Measurements from ENCODE around the gene FXYD3. TPM values are rescaled to one million over a fixed set of nuclear protein-coding genes. Genes with fewer than 3 reads are reported as not detected.

Gene FXYD3
- total RNA-seq, 4 donors from 2014 or later: 0.26 to 13.4 TPM; not detected in 2

DNA sequence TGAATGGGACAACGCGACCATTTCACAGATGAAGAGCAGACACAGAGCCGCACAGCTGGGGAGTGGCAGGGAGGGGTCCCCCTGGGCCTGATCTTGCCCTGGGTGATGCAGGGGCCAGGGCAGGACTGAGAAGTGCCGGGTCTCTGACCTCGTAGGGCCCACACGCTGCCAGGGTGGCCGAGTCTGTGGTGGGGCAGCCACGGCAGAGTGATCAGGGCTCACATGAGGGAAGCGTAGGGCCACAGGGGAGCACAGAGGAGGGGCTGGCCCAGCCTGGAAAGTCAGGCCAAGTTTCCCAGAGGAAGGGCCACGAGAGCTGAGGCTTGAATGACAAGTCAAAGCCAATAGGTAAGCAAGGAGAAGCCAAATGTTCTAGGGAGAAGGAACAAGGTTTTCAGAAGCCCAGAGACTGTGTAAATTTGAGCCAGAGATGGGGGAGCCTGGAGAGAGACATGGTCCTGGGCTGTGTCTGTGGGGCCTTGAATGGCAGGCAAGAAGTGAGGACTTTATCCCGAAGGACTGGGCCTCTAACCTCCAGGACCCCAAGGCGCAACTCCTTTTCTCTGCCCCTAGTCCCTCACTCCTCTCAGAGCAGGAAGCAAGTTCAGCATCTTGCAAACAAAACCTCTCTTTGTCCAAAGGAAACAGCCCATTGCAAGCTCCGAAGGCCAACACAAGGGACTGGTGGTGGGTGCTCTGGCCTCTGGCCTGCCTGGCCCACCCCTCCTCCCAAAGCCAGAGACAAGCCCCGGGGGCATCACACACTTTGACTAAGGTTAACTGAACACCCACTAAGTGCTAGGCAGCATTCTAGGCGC, 31.7 kb upstream of the FXYD3 start:
- in situ Hi-C loops (cut with MboI; ENCODE audit: low sequenced_read_pairs in 4 of 4) (loop anchor here in 2 of 4 donors (10.0 kb wide), 1 partner anchor 109 kb away; no protein-coding TSS in a partner anchor), intact Hi-C loops (cut with DNase I; ENCODE audit: low total_unique reads) (no loop called here)
- DNase-seq (no peak), ATAC-seq (no peak)
- Histone ChIP-seq H3K9me3 (no peaks in the 10 kb centered on the region), H3K4me3 (no peak overlapping the region), H3K36me3 (no peaks in the 10 kb centered on the region), H3K4me1 (peaks cover 0 to 8% of the 10 kb centered on the region in 2 donors), H3K27ac (no peak overlapping the region), H3K27me3 (no peaks in the 10 kb centered on the region)
- no peak for TF ChIP-seq POLR2A (IDR thresholded peaks at IDR 0.05)
- TF ChIP-seq, protein P1, sequence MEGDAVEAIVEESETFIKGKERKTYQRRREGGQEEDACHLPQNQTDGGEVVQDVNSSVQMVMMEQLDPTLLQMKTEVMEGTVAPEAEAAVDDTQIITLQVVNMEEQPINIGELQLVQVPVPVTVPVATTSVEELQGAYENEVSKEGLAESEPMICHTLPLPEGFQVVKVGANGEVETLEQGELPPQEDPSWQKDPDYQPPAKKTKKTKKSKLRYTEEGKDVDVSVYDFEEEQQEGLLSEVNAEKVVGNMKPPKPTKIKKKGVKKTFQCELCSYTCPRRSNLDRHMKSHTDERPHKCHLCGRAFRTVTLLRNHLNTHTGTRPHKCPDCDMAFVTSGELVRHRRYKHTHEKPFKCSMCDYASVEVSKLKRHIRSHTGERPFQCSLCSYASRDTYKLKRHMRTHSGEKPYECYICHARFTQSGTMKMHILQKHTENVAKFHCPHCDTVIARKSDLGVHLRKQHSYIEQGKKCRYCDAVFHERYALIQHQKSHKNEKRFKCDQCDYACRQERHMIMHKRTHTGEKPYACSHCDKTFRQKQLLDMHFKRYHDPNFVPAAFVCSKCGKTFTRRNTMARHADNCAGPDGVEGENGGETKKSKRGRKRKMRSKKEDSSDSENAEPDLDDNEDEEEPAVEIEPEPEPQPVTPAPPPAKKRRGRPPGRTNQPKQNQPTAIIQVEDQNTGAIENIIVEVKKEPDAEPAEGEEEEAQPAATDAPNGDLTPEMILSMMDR (IDR thresholded peaks at IDR 0.05 in 4 of 5, conservative IDR thresholded peaks at IDR 0.05 in 1 of 5): no peak

DNA sequence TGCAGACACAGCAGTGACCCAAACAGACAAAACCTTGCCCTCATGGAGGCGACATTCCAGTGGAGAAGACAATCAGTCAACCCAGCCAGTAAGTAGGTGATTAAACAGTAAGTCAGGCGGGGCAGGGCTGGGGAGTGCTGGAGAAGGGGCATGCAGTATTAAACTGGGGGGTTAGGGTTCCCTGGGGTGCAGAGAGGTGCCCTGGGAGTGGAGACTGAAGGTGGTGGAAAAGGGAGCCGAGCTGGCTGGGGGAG, 31.2 kb upstream of the FXYD3 start:
- Histone ChIP-seq H3K27ac (no peak overlapping the region), H3K36me3 (no peaks in the 10 kb centered on the region), H3K9me3 (no peaks in the 10 kb centered on the region), H3K4me1 (peaks cover 0 to 8% of the 10 kb centered on the region in 2 donors), H3K4me3 (no peak overlapping the region), H3K27me3 (no peaks in the 10 kb centered on the region)
- no peak for DNase-seq
- in situ Hi-C loops (cut with MboI; ENCODE audit: low sequenced_read_pairs in 4 of 4) (loop anchor here in 2 of 4 donors (10.0 kb wide), 1 partner anchor 110 kb away; no protein-coding TSS in a partner anchor), intact Hi-C loops (cut with DNase I; ENCODE audit: low total_unique reads) (no loop called here)
- ATAC-seq: no peak
- no peak for TF ChIP-seq POLR2A (IDR thresholded peaks at IDR 0.05)
- TF ChIP-seq, protein P1 (IDR thresholded peaks at IDR 0.05 in 4 of 5, conservative IDR thresholded peaks at IDR 0.05 in 1 of 5): no peak

DNA sequence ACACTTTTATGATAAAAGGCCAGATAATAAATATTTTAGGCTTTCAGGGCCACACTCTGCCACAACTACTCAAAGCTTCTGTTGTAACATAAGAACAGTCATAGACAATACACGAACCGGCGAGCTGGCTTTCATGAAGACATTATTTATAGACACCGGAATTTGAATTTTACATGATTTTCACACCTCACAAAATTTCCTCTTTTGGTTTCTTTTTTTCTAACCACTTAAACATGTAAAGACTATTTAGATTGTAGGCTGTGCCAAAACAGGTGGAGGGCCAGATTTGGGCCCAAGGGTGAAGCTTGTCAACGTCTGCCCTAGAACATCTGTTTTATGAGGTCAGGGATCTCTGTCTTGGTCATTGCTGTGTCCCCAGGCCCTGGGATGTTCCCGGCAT, 29.7 kb upstream of the FXYD3 start:
- TF ChIP-seq POLR2A (IDR thresholded peaks at IDR 0.05): no peak
- TF ChIP-seq, protein P1 (IDR thresholded peaks at IDR 0.05 in 4 of 5, conservative IDR thresholded peaks at IDR 0.05 in 1 of 5): no peak
- H3K36me3 ChIP-seq: no peaks in the 10 kb centered on the region
- in situ Hi-C loops (cut with MboI; ENCODE audit: low sequenced_read_pairs in 4 of 4) (loop anchor here in 2 of 4 donors (10.0 kb wide), 1 partner anchor 111 kb away; no protein-coding TSS in a partner anchor), intact Hi-C loops (cut with DNase I; ENCODE audit: low total_unique reads) (no loop called here)
- H3K9me3 ChIP-seq: no peaks in the 10 kb centered on the region
- H3K27me3 ChIP-seq: no peaks in the 10 kb centered on the region
- no peak overlapping the region for H3K4me3 ChIP-seq
- no peak overlapping the region for H3K27ac ChIP-seq
- peaks cover 7 to 14% of the 10 kb centered on the region in 2 donors for H3K4me1 ChIP-seq
- ATAC-seq (no peak), DNase-seq (no peak)

DNA sequence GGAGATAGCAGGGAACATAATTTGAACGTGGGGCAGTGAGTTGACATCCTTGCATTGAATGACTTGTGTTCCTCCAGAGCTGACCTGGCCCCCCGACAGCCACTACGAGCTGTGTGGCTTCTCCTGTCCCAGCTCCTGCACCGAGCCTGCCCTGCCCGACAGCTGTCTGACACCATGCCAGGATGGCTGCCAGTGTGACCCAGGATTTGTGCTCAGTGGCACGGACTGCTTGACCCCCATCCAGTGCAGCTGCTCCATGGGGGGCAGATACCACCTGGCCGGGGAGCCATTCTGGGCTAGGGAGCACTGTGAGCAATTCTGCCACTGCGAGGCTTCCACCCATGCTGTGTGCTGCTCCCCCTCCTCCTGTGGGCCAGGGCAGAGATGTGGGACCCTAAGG, 29.2 kb upstream of the FXYD3 start:
- TF ChIP-seq, protein P1 (IDR thresholded peaks at IDR 0.05 in 4 of 5, conservative IDR thresholded peaks at IDR 0.05 in 1 of 5): no peak
- no peak for TF ChIP-seq POLR2A (IDR thresholded peaks at IDR 0.05)
- Histone ChIP-seq H3K27me3 (no peaks in the 10 kb centered on the region), H3K4me3 (no peak overlapping the region), H3K27ac (no peak overlapping the region), H3K36me3 (no peaks in the 10 kb centered on the region), H3K9me3 (no peaks in the 10 kb centered on the region), H3K4me1 (peaks cover 9 to 15% of the 10 kb centered on the region in 2 donors)
- intact Hi-C loops (cut with DNase I; ENCODE audit: low total_unique reads): no loop called here
- in situ Hi-C loops (cut with MboI; ENCODE audit: low sequenced_read_pairs in 4 of 4): loop anchor here in 2 of 4 donors (10.0 kb wide), 1 partner anchor 112 kb away; no protein-coding TSS in a partner anchor
- ATAC-seq (no peak), DNase-seq (no peak)

Measured in gastrocnemius medialis (tissue), 4 donors.